HCT116 (cell line): ENCODE results near the gene WHAMM. TPM values are rescaled to one million over a fixed set of nuclear protein-coding genes. Genes with fewer than 3 reads are reported as not detected.

Experiments used
- ATAC-seq: fragments of 200-7000 bp; cut with Tn5 transposase; 2 replicates; pipeline ENCODE4 v1.9.1; 2020; ENCODE audit warnings: mild to moderate bottlenecking, moderate library complexity
- BruUV-seq: library from RNA; stranded (reverse); fragments of 400-500 nt; replicated peaks from 2 replicates; lab custom pipeline; 2021; lab: Mats Ljungman, UMichigan
- CTCF ChIA-PET: fragments of 300-600 bp; sonication (Branson Sonifier 250); formaldehyde crosslinking; loops from one replicate; lab custom pipeline; 2021; ENCODE audit warnings: antibody characterized with exemption; lab: Charles Lee
- POLR2A ChIA-PET: fragments of 300-600, 350-600 bp; sonication (Branson Sonifier 250); formaldehyde crosslinking; loops from one replicate; lab custom pipeline; 2021; ENCODE audit warnings: antibody characterized with exemption; lab: Charles Lee
- RAD21 ChIA-PET, 2 experiments: fragments of 300-600 bp; sonication (Branson Sonifier 250); formaldehyde crosslinking; loops; one replicate each; lab custom pipeline; 2023; ENCODE audit warnings: low total read pairs in 2 of 2; ENCODE audit not compliant: uncharacterized antibody in 2 of 2, unreplicated experiment in 2 of 2, low non-redundant PET in 1 of 2; lab: Charles Lee
- DNase-seq: peaks from one replicate; pipeline ENCODE4 v3.0.0-alpha.2; 2010; ENCODE audit warnings: low read depth, low spot score
- H2AFZ ChIP-seq: fragments of 200-600 bp; shearing (Covaris generic), sonication (generic); 2 replicates; pipeline ENCODE4 v1.6.1; 2017; ENCODE audit warnings: low read depth, mixed run types, mixed read lengths, antibody characterized with exemption, low read length; ENCODE audit not compliant: poor library complexity, severe bottlenecking
- H3K27ac ChIP-seq: 2 replicates; pipeline ENCODE4 v1.5.1; 2012; ENCODE audit warnings: low read depth, low read length
- H3K27me3 ChIP-seq: fragments of 200-600 bp; sonication (generic); 2 replicates; pipeline ENCODE4 v1.6.1; 2016; ENCODE audit warnings: mixed run types, low read length, mixed read lengths; ENCODE audit not compliant: insufficient read depth
- H3K36me3 ChIP-seq, 2 experiments: fragments of 200-500 bp in 1 of 2; fragments of 200-600 bp in 1 of 2; sonication (Bioruptor generic) in 1 of 2; sonication (generic) in 1 of 2; 2 replicates each; pipeline versions ENCODE4 v1.5.1 to v1.6.1; 2014 to 2016; ENCODE audit warnings: low read length in 2 of 2, inconsistent platforms in 1 of 2, mixed read lengths in 1 of 2, mixed run types in 1 of 2; ENCODE audit not compliant: insufficient read depth in 2 of 2, control insufficient read depth in 1 of 2
- H3K4me1 ChIP-seq, 2 experiments: fragments of 200-600 bp in 1 of 2; sonication (generic) in 1 of 2; 2 replicates each; pipeline versions ENCODE4 v1.5.1 to v1.6.1; 2012 to 2017; ENCODE audit warnings: low read length in 2 of 2, inconsistent platforms in 1 of 2, mild to moderate bottlenecking in 1 of 2, mixed read lengths in 1 of 2, mixed run types in 1 of 2, moderate library complexity in 1 of 2; ENCODE audit not compliant: insufficient read depth in 2 of 2, control insufficient read depth in 1 of 2
- H3K4me2 ChIP-seq: fragments of 200-600 bp; sonication (generic); 2 replicates; pipeline ENCODE4 v1.6.1; 2017; ENCODE audit warnings: mixed run types, low read length, mixed read lengths
- H3K4me3 ChIP-seq, 2 experiments: fragments of 200-600 bp in 1 of 2; sonication (generic) in 1 of 2; replicated peaks in 1 of 2; 2 replicates each; pipeline ENCODE4 v1.5.1; 2011 to 2016; ENCODE audit warnings: low read length in 2 of 2, control low read depth in 1 of 2, low read depth in 1 of 2, mild to moderate bottlenecking in 1 of 2, mixed read lengths in 1 of 2, mixed run types in 1 of 2
- H3K79me2 ChIP-seq: fragments of 200-600 bp; sonication (generic); 2 replicates; pipeline ENCODE4 v1.6.1; 2017; ENCODE audit warnings: mild to moderate bottlenecking, mixed run types, low read length, moderate library complexity, mixed read lengths; ENCODE audit not compliant: insufficient read depth
- H3K9ac ChIP-seq: fragments of 200-600 bp; sonication (generic); 2 replicates; pipeline ENCODE4 v1.6.1; 2016; ENCODE audit warnings: low read length, mixed read lengths
- H3K9me2 ChIP-seq: fragments of 200-600 bp; sonication (generic), shearing (Covaris generic); 2 replicates; pipeline ENCODE4 v1.6.1; 2017; ENCODE audit warnings: mixed run types, mild to moderate bottlenecking, moderate library complexity; ENCODE audit not compliant: insufficient read depth
- H3K9me3 ChIP-seq, 2 experiments: fragments of 200-500 bp in 1 of 2; fragments of 200-600 bp in 1 of 2; sonication (Bioruptor generic) in 1 of 2; sonication (generic) in 1 of 2; 2 replicates each; pipeline ENCODE4 v1.6.1; 2014 to 2017; ENCODE audit warnings: low read length in 2 of 2, mixed read lengths in 2 of 2, inconsistent platforms in 1 of 2, low read depth in 1 of 2, mild to moderate bottlenecking in 1 of 2, mixed run types in 1 of 2, moderate library complexity in 1 of 2; ENCODE audit not compliant: control insufficient read depth in 1 of 2, insufficient read depth in 1 of 2
- H4K20me1 ChIP-seq: fragments of 200-600 bp; sonication (generic), shearing (Covaris generic); 2 replicates; pipeline ENCODE4 v1.6.1; 2017; ENCODE audit warnings: mixed run types, mild to moderate bottlenecking, moderate library complexity; ENCODE audit not compliant: insufficient read depth
- CEBPB ChIP-seq: IDR thresholded peaks from 2 replicates; pipeline ENCODE4 v1.6.1; 2012; ENCODE audit warnings: low read depth
- EGR1 ChIP-seq: IDR thresholded peaks from 2 replicates; pipeline ENCODE4 v1.6.1; 2012; ENCODE audit warnings: low read depth
- ELF1 ChIP-seq: IDR thresholded peaks from 2 replicates; pipeline ENCODE4 v1.6.1; 2012; ENCODE audit warnings: low read depth, borderline replicate concordance
- EZH2 ChIP-seq: fragments of 200-600 bp; sonication (generic); IDR thresholded peaks from 2 replicates; pipeline ENCODE4 v1.6.1; 2017; ENCODE audit warnings: antibody characterized with exemption, mixed run types
- EZH2phosphoT487 ChIP-seq: fragments of 200-600 bp; IDR thresholded peaks from 2 replicates; pipeline ENCODE4 v1.6.1; 2018; ENCODE audit warnings: antibody characterized with exemption, borderline replicate concordance
- POLR2A ChIP-seq: IDR thresholded peaks from 2 replicates; pipeline ENCODE4 v1.7.0; 2011; ENCODE audit warnings: borderline replicate concordance; ENCODE audit not compliant: insufficient read depth, insufficient read length; ENCODE audit errors: extremely low read depth
- SIN3A ChIP-seq: IDR thresholded peaks from 2 replicates; pipeline ENCODE4 v1.6.1; 2012; ENCODE audit warnings: low read depth
- SP1 ChIP-seq: IDR thresholded peaks from 2 replicates; pipeline ENCODE4 v1.6.1; 2012; ENCODE audit warnings: low read depth
- SRF ChIP-seq: IDR thresholded peaks from 2 replicates; pipeline ENCODE4 v1.6.1; 2012; ENCODE audit warnings: low read depth
- TCF7L2 ChIP-seq: IDR thresholded peaks from 2 replicates; pipeline ENCODE4 v1.7.0; 2011; ENCODE audit warnings: borderline replicate concordance, inconsistent platforms; ENCODE audit not compliant: insufficient read depth, insufficient read length; ENCODE audit errors: extremely low read depth
- ZFX ChIP-seq: fragments of 450-650 bp; IDR thresholded peaks from 2 replicates; pipeline ENCODE4 v1.6.1; 2017
- ZNF274 ChIP-seq: fragments of 200-500 bp; sonication (Bioruptor generic); IDR thresholded peaks from 2 replicates; pipeline ENCODE4 v1.6.1; 2014; ENCODE audit warnings: mild to moderate bottlenecking, low read depth, low read length, inconsistent platforms
- intact Hi-C: fragments of 100-400 bp; cut with micrococcal nuclease; formaldehyde crosslinking; loops from 2 replicates; pipeline ENCODE4 v1.10.0; 2022
- total RNA-seq: library from RNA; stranded (reverse); gene quantifications from one replicate; pipeline ENCODE4 v1.2.1, GENCODE V29; 2021; ENCODE audit not compliant: unreplicated experiment
- TF ChIP-seq, protein P1 (sequence below), 3 experiments: fragments of 200-600 bp in 1 of 3; sonication (generic) in 1 of 3; IDR thresholded peaks in 2 of 3; conservative IDR thresholded peaks in 1 of 3; 2 replicates each; pipeline ENCODE4 v1.5.1; 2012 to 2017; ENCODE audit warnings: low read depth in 2 of 3, low read length in 2 of 3, antibody characterized with exemption in 1 of 3, borderline replicate concordance in 1 of 3, control low read depth in 1 of 3, mild to moderate bottlenecking in 1 of 3, mixed read lengths in 1 of 3, mixed run types in 1 of 3, moderate library complexity in 1 of 3; ENCODE audit not compliant: insufficient read depth in 1 of 3
- TF ChIP-seq, protein P2 (sequence below): IDR thresholded peaks from 2 replicates; pipeline ENCODE4 v1.6.1; 2011; ENCODE audit warnings: mild to moderate bottlenecking, low read length, moderate library complexity; ENCODE audit not compliant: insufficient replicate concordance; ENCODE audit errors: extremely low read depth
- TF ChIP-seq, protein P3 (sequence below): IDR thresholded peaks from 2 replicates; pipeline ENCODE4 v1.6.1; 2012; ENCODE audit warnings: low read depth

Gene WHAMM
- total RNA-seq, 1 experiment from 2014 or later = 7.1 TPM

DNA sequence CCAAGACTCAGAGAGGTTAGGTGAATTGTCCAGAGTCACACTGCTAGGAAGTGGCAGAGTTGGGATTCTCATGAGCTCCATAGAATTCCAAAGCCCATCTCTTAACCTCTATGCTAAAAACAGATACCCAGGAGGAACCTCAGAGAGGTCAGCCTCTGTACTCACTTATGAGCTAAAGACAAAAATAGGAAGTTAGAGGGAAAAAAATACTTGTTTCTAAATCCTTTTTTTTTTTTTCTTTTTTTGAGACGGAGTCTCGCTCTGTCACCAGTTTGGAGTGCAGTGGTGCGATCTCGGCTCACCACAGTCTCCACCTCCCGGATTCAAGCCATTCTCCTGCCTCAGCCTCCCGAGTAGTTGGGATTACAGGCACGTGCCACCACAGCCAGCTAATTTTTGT is 34.9 kb upstream of the WHAMM start:
- no peak overlapping the region for H3K4me2 ChIP-seq
- H3K36me3 ChIP-seq = no peaks in the 10 kb centered on the region
- no peak for ATAC-seq
- no peak overlapping the region for H3K27ac ChIP-seq
- ChIA-PET RAD21 (no interaction called here), POLR2A (no interaction called here), CTCF (no interaction called here)
- no peaks in the 10 kb centered on the region for H3K9me3 ChIP-seq
- no peaks in the 10 kb centered on the region for H3K79me2 ChIP-seq
- H3K4me3 ChIP-seq = no peak overlapping the region
- intact Hi-C loops = no loop called here
- H3K4me1 ChIP-seq = 0 out of 4 replicates have a peak, but pooled peaks cover 2 to 4% of the 10 kb centered on the region in 2 experiments
- no peak for TF ChIP-seq SRF
- TF ChIP-seq, protein P1, sequence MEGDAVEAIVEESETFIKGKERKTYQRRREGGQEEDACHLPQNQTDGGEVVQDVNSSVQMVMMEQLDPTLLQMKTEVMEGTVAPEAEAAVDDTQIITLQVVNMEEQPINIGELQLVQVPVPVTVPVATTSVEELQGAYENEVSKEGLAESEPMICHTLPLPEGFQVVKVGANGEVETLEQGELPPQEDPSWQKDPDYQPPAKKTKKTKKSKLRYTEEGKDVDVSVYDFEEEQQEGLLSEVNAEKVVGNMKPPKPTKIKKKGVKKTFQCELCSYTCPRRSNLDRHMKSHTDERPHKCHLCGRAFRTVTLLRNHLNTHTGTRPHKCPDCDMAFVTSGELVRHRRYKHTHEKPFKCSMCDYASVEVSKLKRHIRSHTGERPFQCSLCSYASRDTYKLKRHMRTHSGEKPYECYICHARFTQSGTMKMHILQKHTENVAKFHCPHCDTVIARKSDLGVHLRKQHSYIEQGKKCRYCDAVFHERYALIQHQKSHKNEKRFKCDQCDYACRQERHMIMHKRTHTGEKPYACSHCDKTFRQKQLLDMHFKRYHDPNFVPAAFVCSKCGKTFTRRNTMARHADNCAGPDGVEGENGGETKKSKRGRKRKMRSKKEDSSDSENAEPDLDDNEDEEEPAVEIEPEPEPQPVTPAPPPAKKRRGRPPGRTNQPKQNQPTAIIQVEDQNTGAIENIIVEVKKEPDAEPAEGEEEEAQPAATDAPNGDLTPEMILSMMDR (IDR thresholded peaks at IDR 0.05 in 2 of 3, conservative IDR thresholded peaks at IDR 0.05 in 1 of 3; ENCODE audit: borderline replicate concordance in 1 of 3, insufficient read depth in 1 of 3, low read depth in 2 of 3, low read length in 2 of 3) = no peak
- TF ChIP-seq SP1 = no peak
- TF ChIP-seq POLR2A = no peak
- TF ChIP-seq, protein P2, sequence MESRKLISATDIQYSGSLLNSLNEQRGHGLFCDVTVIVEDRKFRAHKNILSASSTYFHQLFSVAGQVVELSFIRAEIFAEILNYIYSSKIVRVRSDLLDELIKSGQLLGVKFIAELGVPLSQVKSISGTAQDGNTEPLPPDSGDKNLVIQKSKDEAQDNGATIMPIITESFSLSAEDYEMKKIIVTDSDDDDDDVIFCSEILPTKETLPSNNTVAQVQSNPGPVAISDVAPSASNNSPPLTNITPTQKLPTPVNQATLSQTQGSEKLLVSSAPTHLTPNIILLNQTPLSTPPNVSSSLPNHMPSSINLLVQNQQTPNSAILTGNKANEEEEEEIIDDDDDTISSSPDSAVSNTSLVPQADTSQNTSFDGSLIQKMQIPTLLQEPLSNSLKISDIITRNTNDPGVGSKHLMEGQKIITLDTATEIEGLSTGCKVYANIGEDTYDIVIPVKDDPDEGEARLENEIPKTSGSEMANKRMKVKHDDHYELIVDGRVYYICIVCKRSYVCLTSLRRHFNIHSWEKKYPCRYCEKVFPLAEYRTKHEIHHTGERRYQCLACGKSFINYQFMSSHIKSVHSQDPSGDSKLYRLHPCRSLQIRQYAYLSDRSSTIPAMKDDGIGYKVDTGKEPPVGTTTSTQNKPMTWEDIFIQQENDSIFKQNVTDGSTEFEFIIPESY = no peak
- no peak for TF ChIP-seq EZH2
- no peak for TF ChIP-seq SIN3A
- TF ChIP-seq CEBPB = no peak
- TF ChIP-seq EGR1 = no peak
- no peak for TF ChIP-seq EZH2phosphoT487
- no peak for TF ChIP-seq ELF1
- TF ChIP-seq ZNF274 = no peak
- TF ChIP-seq TCF7L2 = no peak
- no peak for TF ChIP-seq ZFX
- TF ChIP-seq, protein P3, sequence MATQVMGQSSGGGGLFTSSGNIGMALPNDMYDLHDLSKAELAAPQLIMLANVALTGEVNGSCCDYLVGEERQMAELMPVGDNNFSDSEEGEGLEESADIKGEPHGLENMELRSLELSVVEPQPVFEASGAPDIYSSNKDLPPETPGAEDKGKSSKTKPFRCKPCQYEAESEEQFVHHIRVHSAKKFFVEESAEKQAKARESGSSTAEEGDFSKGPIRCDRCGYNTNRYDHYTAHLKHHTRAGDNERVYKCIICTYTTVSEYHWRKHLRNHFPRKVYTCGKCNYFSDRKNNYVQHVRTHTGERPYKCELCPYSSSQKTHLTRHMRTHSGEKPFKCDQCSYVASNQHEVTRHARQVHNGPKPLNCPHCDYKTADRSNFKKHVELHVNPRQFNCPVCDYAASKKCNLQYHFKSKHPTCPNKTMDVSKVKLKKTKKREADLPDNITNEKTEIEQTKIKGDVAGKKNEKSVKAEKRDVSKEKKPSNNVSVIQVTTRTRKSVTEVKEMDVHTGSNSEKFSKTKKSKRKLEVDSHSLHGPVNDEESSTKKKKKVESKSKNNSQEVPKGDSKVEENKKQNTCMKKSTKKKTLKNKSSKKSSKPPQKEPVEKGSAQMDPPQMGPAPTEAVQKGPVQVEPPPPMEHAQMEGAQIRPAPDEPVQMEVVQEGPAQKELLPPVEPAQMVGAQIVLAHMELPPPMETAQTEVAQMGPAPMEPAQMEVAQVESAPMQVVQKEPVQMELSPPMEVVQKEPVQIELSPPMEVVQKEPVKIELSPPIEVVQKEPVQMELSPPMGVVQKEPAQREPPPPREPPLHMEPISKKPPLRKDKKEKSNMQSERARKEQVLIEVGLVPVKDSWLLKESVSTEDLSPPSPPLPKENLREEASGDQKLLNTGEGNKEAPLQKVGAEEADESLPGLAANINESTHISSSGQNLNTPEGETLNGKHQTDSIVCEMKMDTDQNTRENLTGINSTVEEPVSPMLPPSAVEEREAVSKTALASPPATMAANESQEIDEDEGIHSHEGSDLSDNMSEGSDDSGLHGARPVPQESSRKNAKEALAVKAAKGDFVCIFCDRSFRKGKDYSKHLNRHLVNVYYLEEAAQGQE = no peak
- BruUV-seq = no TSS peak
- no peaks in the 10 kb centered on the region for H3K27me3 ChIP-seq
- no peaks in the 10 kb centered on the region for H3K9me2 ChIP-seq
- no peaks in the 10 kb centered on the region for H4K20me1 ChIP-seq
- no peak overlapping the region for H3K9ac ChIP-seq
- H2AFZ ChIP-seq = no peak overlapping the region
- DNase-seq = no peak
